T-helper 2 cell (primary cell): ENCODE measurements around the gene CD8B.

Experiments used
- DNase-seq, 5 experiments: peaks; one replicate each; pipeline versions ENCODE4 v3.0.0 to v3.0.0-alpha.2; 2012 to 2022

CD8B gene

GRCh38 chr2:86768189-86768949 lies 93.3 kb downstream of the CD8B start:
- no peak for DNase-seq
